ENCODE results near the gene SETD4. TPM values are rescaled to one million over a fixed set of nuclear protein-coding genes. Genes with fewer than 3 reads are reported as not detected.

Gene SETD4
- total RNA-seq, 1 experiment from 2014 or later: 22.7 TPM

- no peak for DNase-seq (ENCODE audit: low read depth, low spot score)
- no peak overlapping the region for H2AFZ ChIP-seq (ENCODE audit: low read depth, low read length, poor library complexity, severe bottlenecking)
- CTCF ChIA-PET: no interaction called here
- POLR2A ChIA-PET: no interaction called here
- no peak overlapping the region for H3K4me3 ChIP-seq (replicated peaks in 1 of 2; ENCODE audit: low read depth in 1 of 2, low read length in 2 of 2)
- TF ChIP-seq ZBTB33 (IDR thresholded peaks at IDR 0.05; ENCODE audit: extremely low read depth, insufficient replicate concordance, low read length) (no peak), CEBPB (IDR thresholded peaks at IDR 0.05; ENCODE audit: low read depth) (no peak), POLR2AphosphoS5 (IDR thresholded peaks at IDR 0.05; ENCODE audit: low read depth, low read length) (no peak), SP1 (IDR thresholded peaks at IDR 0.05; ENCODE audit: low read depth) (no peak), JUND (IDR thresholded peaks at IDR 0.05) (no peak), ELF1 (IDR thresholded peaks at IDR 0.05; ENCODE audit: borderline replicate concordance, low read depth) (no peak), ZFX (IDR thresholded peaks at IDR 0.05) (no peak), POLR2A (IDR thresholded peaks at IDR 0.05; ENCODE audit: borderline replicate concordance, extremely low read depth, insufficient read depth, insufficient read length) (no peak), REST (IDR thresholded peaks at IDR 0.05; ENCODE audit: low read depth) (no peak), FOSL1 (IDR thresholded peaks at IDR 0.05; ENCODE audit: low read depth) (no peak), CTCF (IDR thresholded peaks at IDR 0.05 in 2 of 3, conservative IDR thresholded peaks at IDR 0.05 in 1 of 3; ENCODE audit: borderline replicate concordance in 1 of 3, insufficient read depth in 1 of 3, low read depth in 2 of 3, low read length in 2 of 3) (no peak), SRF (IDR thresholded peaks at IDR 0.05; ENCODE audit: low read depth) (no peak), EZH2phosphoT487 (IDR thresholded peaks at IDR 0.05; ENCODE audit: borderline replicate concordance) (no peak), ATF3 (IDR thresholded peaks at IDR 0.05) (no peak), RAD21 (IDR thresholded peaks at IDR 0.05; ENCODE audit: low read depth) (no peak), YY1 (IDR thresholded peaks at IDR 0.05; ENCODE audit: extremely low read depth, insufficient replicate concordance, low read depth, low read length) (no peak), SIN3A (IDR thresholded peaks at IDR 0.05; ENCODE audit: low read depth) (no peak), CBX3 (IDR thresholded peaks at IDR 0.05; ENCODE audit: low read depth) (no peak)
- TF ChIP-seq, protein P1, sequence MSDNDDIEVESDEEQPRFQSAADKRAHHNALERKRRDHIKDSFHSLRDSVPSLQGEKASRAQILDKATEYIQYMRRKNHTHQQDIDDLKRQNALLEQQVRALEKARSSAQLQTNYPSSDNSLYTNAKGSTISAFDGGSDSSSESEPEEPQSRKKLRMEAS (IDR thresholded peaks at IDR 0.05): no peak
- intact Hi-C loops (cut with micrococcal nuclease): no loop called here
- H3K4me2 ChIP-seq (ENCODE audit: low read length): no peak overlapping the region
- H3K9me2 ChIP-seq (ENCODE audit: insufficient read depth): no peaks in the 10 kb centered on the region
- peaks cover 11% of the 10 kb centered on the region; the same call in 1 of the 2 replicates for H3K27me3 ChIP-seq (ENCODE audit: insufficient read depth, low read length)
- no peaks in the 10 kb centered on the region for H3K79me2 ChIP-seq (ENCODE audit: insufficient read depth, low read length)
- no peaks in the 10 kb centered on the region for H3K9me3 ChIP-seq (ENCODE audit: control insufficient read depth in 1 of 2, insufficient read depth in 1 of 2, low read depth in 1 of 2, low read length in 2 of 2)
- H3K9ac ChIP-seq (ENCODE audit: low read length): no peak overlapping the region
- H3K27ac ChIP-seq (ENCODE audit: low read depth, low read length): no peak overlapping the region
- RAD21 ChIA-PET (ENCODE audit: low non-redundant PET in 1 of 2, low total read pairs in 2 of 2, uncharacterized antibody in 2 of 2, unreplicated experiment in 2 of 2): no interaction called here
- H3K4me1 ChIP-seq (ENCODE audit: control insufficient read depth in 1 of 2, insufficient read depth in 2 of 2, low read length in 2 of 2): no peaks in the 10 kb centered on the region
- no TSS peak for BruUV-seq (replicated peaks)
- no peaks in the 10 kb centered on the region for H3K36me3 ChIP-seq (ENCODE audit: control insufficient read depth in 1 of 2, insufficient read depth in 2 of 2, low read length in 2 of 2)
- ATAC-seq: no peak
- no peaks in the 10 kb centered on the region for H4K20me1 ChIP-seq (ENCODE audit: insufficient read depth)
Observed at GRCh38 chr21:35988416-35989137, 71.7 kb downstream of the SETD4 start.
